Coronary artery (tissue), 2 donors: ENCODE results near the gene KCNT2.

Experiments
- DNase-seq: peaks from one replicate; pipeline ENCODE4 v3.0.0-alpha.2; 2017; ENCODE audit warnings: low spot score
- H3K27ac ChIP-seq, 2 donors: fragments of 200-600 bp; sonication (generic); one replicate each; pipeline ENCODE4 v1.5.1; 2016 to 2019
- H3K4me3 ChIP-seq: fragments of 200-600 bp; sonication (generic); 2 replicates; pipeline ENCODE4 v1.5.1; 2016; ENCODE audit warnings: mild to moderate bottlenecking, moderate library complexity
- TF ChIP-seq, protein P1 (sequence below): fragments of 200-600 bp; sonication (generic); IDR thresholded peaks from one replicate; pipeline ENCODE4 v1.5.1; 2019; ENCODE audit warnings: antibody characterized with exemption

KCNT2 gene

GRCh38 chr1:196423612-196424011 lies 184.6 kb downstream of the KCNT2 start:
- DNase-seq, result no peak
- TF ChIP-seq, protein P1, sequence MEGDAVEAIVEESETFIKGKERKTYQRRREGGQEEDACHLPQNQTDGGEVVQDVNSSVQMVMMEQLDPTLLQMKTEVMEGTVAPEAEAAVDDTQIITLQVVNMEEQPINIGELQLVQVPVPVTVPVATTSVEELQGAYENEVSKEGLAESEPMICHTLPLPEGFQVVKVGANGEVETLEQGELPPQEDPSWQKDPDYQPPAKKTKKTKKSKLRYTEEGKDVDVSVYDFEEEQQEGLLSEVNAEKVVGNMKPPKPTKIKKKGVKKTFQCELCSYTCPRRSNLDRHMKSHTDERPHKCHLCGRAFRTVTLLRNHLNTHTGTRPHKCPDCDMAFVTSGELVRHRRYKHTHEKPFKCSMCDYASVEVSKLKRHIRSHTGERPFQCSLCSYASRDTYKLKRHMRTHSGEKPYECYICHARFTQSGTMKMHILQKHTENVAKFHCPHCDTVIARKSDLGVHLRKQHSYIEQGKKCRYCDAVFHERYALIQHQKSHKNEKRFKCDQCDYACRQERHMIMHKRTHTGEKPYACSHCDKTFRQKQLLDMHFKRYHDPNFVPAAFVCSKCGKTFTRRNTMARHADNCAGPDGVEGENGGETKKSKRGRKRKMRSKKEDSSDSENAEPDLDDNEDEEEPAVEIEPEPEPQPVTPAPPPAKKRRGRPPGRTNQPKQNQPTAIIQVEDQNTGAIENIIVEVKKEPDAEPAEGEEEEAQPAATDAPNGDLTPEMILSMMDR, result no peak
- Histone ChIP-seq H3K27ac (peak overlapping the region in 1 of 2 donors; percentile 44), H3K4me3 (no peak overlapping the region)

- DNase-seq, result no peak
- Histone ChIP-seq H3K4me3 (no peak overlapping the region), H3K27ac (no peak overlapping the region)
- TF ChIP-seq, protein P1, result no peak
These were observed 189.5 kb downstream of the KCNT2 start for GRCh38 chr1:196418772-196419171.

DNA sequence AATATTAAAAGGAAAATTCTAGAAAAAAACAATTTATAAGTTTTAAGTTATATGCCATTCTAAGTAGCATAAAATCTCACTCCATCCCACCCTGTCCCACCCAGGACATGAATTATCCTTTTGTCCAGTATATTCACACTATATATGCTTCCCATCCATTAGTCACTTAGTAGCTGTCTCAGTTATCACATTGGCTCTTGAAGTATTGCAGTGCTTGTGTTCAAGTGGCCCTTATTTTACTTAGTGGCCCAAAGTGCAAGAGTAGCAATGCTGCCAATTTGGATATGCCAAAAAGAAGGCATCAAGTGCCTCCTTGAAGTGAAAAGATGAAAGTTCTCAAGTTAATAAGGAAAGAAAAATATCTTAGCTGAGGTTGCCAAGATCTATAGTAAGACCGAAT lies 192.3 kb downstream of the KCNT2 start:
- no peak for DNase-seq
- no peak overlapping the region for H3K27ac ChIP-seq
- H3K4me3 ChIP-seq, result no peak overlapping the region
- TF ChIP-seq, protein P1, result no peak

GRCh38 chr1:196412326-196412725 lies 195.9 kb downstream of the KCNT2 start:
- no peak for DNase-seq
- TF ChIP-seq, protein P1, result no peak

GRCh38 chr1:196410768-196411167 lies 197.5 kb downstream of the KCNT2 start:
- no peak for DNase-seq
- no peak overlapping the region for H3K4me3 ChIP-seq
- TF ChIP-seq, protein P1, result no peak
- H3K27ac ChIP-seq, result no peak overlapping the region

More at GRCh38 chr1:196412326-196412725, 195.9 kb downstream of the KCNT2 start:
- no peak overlapping the region for H3K4me3 ChIP-seq
- no peak overlapping the region for H3K27ac ChIP-seq

DNA sequence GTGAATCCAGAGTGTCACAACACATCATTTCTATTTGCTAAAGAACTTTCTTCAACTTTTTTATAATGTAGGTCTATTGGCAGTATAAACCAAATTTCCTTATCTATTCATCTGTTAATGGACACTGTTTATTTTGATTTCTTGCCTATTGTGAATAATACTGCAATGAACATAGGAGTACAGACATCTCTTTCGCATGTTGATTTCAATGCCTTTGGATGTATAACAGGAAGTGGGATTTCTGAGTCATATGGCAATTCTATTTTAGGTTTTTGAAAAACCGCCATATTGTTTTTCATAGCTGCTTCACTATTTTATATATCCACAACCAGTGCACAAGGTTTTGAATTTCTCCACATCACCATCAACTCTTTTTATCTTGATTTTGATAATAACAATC lies 198.7 kb downstream of the KCNT2 start:
- Histone ChIP-seq H3K27ac (no peak overlapping the region), H3K4me3 (no peak overlapping the region)
- no peak for DNase-seq
- TF ChIP-seq, protein P1, result no peak

- no peak for DNase-seq
- peak overlapping the region in 1 of 2 donors; percentile 57 for H3K27ac ChIP-seq
These were observed 200.7 kb downstream of the KCNT2 start for GRCh38 chr1:196407358-196408051.

More at GRCh38 chr1:196407358-196408051, 200.7 kb downstream of the KCNT2 start:
- H3K4me3 ChIP-seq, result no peak overlapping the region
- TF ChIP-seq, protein P1, result no peak
